SK-N-MC (cell line): ENCODE measurements around the gene CEP192.

Source experiments
- EZH2 ChIP-seq: fragments of 200-600 bp; sonication (generic); IDR thresholded peaks from one replicate; pipeline ENCODE4 v1.6.1; 2017; ENCODE audit warnings: antibody characterized with exemption
- POLR2AphosphoS5 ChIP-seq: IDR thresholded peaks from 2 replicates; pipeline ENCODE4 v1.6.1; 2012; ENCODE audit warnings: mild to moderate bottlenecking, low read depth, low read length, borderline replicate concordance

DNA sequence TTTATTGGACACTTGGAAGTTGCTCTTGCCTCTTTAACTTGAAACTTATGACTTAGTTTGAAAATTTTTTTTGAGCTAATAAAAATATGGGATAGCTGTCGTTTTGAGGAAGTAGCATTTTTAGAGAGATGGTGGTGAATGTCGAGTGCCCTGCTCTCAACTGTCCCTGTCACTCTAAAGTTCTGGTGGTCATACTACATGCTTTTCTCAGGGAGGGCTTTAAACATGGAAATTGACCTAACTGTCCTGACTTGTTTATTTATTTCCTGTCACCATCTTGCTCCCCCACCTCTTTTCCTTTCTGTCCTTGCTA, 16.0 kb downstream of the CEP192 start:
- no peak for TF ChIP-seq POLR2AphosphoS5
- TF ChIP-seq EZH2: no peak
